ENCODE results near the gene RNF126.
"Not testable (repeated sequence)": the region's sequence is repeated elsewhere in the genome, so short reads cannot be mapped to it uniquely, and the experiment has no call there.

RNF126 gene

DNA sequence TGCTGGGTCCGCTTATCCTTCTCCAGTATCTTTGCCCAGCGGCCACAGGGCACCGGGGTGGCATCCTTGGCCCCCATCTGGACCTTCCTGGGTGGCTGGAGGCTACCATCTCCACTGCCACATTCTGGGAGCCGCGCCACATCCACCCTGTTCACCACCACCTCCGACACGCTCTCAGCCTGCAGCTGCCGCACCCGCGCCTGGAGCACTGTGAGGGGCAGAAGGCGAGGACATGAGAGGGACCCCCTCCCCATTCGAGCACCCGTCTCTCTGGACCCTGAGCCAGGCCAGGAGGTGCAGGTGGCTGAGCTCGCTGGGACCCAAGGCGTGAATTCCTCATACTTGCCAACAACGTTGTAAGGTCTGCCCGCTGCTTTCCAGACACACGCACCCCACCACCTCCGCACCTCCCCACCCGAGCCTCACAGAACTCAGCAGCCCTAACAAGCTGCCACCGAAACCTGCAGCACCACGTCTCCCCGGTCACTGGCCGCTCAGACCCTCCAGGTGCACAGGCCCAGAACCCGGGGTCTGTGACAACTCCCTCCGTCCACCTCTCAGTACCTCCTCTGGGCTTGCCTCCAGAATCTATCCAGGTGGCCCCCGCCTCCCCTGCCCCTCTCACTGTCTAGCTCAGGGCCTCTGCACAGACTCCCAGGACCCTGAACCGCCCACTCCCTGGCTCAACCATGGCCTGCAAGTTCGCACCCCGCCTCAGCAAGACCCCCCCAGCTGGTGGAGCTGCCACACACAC, 32.9 kb downstream of the RNF126 start:
- no peak for DNase-seq (ENCODE audit: low read depth in 1 of 2, low spot score in 1 of 2)

DNA sequence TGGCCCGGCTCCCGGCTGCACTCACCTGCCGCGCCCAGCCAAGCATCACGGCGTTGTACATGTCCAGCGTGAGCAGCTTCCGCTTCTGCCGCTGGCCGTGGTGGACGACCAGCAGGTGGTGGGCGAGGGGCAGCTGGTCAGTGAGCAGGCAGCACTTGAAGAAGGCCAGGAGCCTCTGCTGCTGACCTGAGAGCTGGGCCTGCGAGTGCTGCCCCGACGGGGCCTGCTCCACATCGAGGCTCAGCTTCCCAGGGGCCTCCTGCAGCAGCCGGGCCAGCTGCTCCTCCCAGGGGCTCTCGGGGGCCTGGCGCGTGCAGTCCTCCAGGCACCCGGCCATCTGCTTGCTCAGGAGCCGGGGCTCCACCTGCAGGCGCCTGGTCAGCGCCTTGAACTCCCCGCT, 33.5 kb downstream of the RNF126 start:
- DNase-seq (ENCODE audit: low read depth in 1 of 2, low spot score in 1 of 2): not testable (repeated sequence)

DNA sequence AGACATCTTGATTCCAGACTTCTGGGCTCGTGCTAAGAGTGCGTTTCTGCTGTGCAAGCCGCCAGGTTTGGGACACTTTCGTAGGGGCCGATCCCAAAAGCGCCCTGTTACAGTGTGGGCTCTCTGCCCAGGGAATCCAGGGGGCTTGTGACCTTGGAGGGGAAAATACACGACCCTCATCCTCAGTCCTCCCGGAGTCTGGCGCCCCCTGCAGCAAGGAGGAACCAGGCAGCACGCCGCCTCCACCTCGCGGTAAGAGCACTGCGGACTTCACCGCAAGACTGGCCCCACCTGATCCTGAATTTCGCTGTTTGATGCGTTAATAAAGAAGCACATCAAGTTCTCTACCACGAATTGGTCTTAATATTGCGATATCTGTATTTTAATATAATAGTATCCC, 34.8 kb downstream of the RNF126 start:
- DNase-seq (ENCODE audit: low read depth in 1 of 2, low spot score in 1 of 2): no peak

DNA sequence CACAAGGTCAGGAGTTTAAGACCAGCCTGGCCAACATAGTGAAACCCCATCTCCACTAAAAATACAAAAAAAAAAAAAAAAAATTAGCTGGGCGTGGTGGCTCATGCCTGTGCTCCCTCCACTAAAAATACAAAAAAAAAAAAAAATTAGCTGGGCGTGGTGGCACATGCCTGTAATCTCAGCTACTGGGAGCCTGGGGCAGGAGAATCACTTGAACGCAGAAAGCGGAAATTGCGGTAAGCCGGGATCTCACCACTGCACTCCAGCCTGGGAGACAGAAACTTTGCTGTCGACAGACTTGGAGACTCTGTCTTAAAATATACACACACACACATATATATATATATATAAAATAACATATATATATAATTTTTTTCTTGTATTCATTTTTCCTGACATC, 36.4 kb downstream of the RNF126 start:
- not testable (repeated sequence) for DNase-seq (ENCODE audit: low read depth in 1 of 2, low spot score in 1 of 2)

DNA sequence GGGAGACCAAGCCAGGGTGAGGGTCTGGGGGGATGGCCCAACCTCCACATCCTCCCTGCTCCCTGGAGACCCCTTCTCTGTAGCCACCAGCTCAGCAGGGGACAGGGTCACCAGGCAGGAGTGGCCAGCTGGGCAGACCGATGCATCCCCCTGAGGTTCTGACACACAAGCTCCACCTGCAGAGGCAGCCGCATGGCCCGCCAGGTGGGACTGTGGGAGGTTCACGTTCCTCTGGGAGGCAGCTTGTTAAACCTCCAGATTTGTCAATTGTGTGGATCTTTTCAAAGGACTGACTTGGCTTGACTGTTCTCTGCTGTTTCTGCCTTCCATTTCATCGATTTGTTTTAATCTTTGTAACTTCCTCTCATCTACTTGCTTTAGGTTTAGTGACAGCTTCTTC, 37.8 kb downstream of the RNF126 start:
- DNase-seq (ENCODE audit: low read depth in 1 of 2, low spot score in 1 of 2): no peak

DNA sequence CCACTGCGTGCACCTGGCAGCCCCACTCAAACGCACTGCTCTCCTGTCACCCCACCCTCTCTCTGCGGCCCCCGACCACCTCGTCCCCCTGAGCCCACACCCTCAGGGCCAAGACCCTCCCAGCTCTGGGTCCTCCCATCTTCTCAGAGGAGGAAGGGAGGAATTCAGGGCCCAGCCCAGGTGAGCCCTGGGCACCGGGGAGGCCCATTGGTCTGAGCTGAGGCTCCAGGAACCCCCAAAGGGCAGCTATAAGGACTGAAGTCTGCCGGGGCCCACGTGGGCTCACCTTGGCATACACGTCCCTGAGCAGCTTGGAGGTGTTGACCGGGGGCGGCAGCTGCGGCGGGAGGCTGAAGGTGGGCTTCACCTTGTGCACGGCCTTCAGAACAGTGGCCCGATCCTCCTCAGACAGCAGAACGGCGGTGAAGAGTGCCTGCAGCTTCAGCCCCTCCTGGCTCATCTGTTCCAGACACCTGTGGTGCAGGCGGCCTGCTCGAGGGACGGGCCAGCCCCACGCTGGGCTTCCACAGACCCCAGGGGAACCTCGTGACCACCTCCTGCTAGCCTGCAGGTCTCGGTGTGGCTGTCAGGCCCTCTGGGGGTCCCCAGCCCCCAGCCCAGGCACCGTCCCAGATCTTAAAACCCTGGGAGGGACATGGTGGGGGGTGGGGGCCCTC, 38.4 kb downstream of the RNF126 start:
- no peak for DNase-seq (ENCODE audit: low read depth in 1 of 2, low spot score in 1 of 2)

DNA sequence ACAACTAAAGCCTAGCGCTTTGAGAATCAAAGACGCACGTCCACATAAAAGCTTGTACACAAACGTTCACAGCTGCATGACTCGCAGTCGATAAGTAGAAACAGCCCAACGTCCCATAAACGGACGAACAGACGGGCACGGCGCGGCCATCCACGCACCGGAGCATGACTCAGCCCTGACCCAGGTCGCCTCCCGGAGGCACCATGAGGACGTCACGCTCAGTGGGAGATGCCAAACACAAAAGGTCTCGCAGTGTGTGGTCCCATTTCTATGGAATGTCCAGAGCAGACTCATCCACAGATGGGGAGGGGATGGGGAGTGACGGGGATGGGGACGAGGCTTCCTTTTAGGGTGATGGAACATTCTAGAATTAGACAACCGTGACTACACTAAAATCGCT, 39.0 kb downstream of the RNF126 start:
- DNase-seq (ENCODE audit: low read depth in 1 of 2, low spot score in 1 of 2): no peak

DNA sequence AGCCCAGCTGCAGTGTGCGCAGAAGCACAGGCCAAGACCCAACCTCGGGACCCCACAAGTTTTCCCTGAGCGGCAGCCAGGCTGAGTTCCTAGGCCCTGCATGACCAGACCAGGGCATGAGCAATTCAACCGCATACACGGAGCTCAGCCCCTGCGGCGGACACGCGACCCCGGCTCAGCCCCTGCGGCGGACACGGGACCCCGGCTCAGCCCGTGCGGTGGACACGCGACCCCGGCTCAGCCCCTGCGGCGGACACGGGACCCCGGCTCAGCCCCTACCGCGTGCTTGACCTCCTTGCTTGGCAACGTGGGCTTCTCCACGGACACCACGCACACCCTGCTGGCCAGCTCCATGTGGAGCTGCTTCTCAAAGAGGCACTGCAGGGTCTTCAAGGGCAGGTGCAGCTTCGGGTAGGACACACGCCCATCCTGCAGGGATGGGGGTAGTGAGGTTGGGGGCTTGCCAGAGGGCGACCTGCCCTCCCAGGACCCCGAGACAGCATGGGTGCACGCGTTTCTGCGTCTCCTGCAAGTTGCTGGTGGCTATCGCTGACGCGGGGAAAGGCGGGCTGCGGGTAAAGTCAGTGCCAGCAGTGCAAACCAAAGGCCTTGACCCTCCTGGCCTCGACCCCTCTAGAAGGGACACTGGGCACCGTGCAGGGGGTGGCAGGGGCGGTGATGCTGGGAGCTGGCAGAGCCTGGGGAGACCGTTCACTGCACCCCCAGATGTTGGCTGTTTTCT, 39.7 kb downstream of the RNF126 start:
- no peak for DNase-seq (ENCODE audit: low read depth in 1 of 2, low spot score in 1 of 2)

DNA sequence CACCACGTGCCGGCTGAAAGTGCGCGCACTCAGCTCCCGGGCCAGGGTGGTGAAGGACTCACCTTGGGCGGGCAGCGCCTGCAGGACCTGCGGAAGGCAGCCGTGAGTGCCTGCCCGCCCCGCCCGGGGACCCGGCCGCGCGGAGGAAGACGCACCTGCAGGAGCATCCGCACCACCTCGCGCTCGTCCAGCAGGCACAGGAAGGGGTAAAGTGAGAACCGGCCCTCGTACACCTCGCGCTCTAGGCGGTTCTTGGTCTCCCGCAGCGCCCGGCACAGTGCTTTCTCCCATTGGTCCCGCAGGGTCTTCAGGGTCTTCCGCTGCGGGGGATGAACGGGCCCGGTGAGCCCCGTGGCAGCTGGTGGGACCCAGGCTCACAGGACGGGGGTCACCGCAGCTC, 40.3 kb downstream of the RNF126 start:
- no peak for DNase-seq (ENCODE audit: low read depth in 1 of 2, low spot score in 1 of 2)

DNA sequence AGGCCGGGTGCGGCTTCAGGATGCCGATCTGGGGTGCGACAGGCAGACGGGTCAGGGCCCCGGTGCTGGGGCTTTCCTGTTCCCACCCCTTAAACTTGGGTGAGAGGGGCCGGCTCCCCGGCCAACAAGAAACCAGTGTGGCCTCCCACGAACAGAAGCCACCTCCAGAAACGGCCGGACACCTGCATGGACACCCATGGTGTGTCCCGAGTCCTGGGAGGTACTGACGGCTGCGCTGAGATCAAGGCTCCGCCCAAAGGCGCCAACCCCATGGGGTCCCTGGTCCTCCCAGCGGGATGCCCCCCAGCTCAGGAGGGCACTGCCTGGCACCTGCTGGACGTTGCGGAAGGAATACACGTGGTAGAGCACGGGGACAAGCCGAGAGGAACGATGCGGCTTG, 41.2 kb downstream of the RNF126 start:
- DNase-seq (ENCODE audit: low read depth in 1 of 2, low spot score in 1 of 2): no peak

DNA sequence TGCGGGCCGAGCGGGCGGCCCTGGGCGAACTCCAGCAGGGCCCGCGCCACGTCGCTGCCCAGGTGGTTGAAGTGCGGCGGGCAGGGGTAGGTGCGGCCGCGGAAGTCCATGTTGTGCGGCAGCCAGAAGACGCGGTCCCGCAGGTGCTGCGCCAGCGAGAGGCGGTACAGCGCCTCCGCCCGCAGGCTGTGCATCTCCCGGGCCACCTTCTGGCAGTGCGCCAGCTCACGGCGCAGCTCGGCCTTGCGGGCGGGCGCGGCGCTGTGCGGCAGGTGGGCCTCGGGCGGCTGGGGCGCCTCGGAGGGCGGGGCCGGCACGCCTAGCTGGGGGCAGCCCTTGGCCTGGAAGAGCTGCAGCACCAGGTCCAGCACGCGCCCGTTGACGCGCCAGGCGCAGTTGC, 41.8 kb downstream of the RNF126 start:
- DNase-seq (ENCODE audit: low read depth in 1 of 2, low spot score in 1 of 2): not testable (repeated sequence)

DNA sequence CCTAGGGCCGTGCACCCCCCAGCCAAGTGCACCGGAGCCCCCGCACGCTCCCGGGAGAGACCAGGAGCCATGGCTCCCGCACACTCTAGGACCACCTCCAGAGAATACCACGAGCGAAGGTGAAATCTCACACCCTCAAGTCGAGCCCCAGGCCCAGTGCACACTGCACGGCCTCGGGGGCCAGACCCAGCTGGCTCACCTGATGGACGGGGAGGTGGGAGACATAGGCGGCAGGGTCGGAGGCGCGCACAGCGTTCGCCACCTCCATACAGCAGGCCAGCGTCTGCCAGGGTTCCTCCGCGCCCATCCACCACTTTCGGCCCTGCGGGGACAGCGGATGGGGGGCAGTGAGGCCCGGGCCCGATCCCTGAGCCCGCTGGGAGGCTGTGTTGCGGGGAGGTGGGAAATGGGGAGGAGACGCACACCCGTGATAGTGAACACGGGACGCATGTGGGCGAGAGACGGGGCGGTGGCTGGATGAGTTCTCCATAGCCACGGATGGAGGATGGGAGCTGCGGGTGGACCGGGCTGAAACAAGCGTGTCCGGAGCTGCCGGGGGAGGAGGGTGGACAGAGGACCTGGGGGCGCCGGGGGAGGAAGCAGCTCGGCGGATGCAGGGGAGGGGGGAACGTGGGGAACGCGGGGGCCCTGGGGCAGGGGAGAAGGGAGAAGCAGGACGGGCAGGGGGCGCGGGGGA, 42.7 kb downstream of the RNF126 start:
- no peak for DNase-seq (ENCODE audit: low read depth in 1 of 2, low spot score in 1 of 2)

DNA sequence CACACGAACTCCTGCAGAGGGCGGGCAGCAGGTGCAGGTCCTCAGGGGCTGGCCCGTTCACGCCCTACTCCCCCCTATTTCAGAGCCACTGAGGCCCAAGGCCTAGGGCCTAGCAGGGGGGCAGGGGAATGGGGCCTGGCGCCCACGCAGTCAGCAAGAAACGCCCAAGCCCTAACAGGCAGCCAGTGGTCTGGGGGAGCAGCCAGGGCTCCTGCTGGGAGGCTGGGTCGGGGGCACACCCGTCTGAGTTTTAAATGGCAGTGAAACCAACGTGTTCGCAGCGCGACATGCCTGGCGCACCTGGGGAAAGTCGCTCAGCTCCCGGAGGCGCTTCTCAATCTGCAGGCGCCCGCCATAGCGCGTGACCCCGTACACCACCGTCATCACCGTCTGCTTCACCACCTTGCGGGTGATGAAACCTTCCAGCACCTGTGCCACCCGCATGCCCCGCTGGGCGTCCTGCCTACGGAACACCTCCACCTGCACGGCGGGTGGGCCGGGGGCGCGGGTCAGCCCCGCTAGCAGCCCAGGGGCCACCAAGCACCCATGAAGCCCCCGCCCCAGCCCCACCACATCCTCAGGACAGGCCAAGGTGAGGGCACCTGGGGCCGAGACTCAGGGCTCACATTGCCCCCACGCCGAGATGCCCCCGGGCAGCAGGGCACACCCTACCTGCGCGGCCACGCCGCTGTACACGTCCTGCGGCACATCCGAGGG, 43.6 kb downstream of the RNF126 start:
- no peak for DNase-seq (ENCODE audit: low read depth in 1 of 2, low spot score in 1 of 2)

DNA sequence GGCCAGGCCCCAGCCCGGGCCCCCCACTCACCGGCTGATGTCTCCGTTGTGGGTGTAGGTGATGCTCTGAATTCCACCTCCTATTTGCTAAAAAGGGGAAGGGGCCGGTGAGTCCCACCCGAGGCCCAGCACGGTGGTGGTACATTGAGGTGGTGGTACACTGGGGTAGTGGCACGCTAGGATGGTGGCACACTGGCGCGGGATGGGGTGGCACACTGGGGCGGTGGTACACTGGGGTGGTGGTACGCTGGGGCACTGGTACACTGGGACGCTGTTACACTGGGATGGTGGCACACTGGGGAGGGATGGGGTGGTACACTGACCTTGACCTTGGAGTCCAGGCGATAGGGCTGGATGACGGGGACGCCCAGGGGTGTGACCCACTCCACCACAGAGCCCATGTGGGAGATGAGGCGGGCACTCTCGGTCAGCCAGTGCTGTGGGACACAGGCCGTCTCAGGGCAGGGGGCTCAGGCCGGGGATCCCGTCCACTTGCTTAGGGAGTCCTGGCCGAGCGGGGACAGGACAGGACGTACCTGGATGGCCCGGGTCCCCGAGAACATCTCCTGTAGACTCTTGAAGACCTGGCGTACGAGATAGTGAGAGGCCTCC, 44.2 kb downstream of the RNF126 start:
- no peak for DNase-seq (ENCODE audit: low read depth in 1 of 2, low spot score in 1 of 2)

DNA sequence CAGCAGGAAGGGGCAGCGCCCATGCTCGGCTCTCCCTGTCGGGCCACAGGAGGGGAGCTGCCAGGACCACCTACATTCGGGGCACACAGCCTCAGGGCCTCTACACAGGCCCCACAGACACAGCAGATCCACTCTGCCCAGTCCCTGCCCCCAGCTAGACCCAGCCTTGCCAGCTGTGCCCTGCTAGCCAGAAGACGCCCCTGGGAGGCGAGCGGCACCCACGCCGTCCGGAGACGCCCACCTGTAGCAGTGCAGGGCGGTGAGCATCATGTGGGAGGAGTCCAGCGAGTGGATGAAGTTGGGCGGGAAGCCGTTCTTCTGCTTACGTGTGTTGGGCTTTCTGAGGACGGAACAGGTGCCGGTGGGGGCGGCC, 44.8 kb downstream of the RNF126 start:
- no peak for DNase-seq (ENCODE audit: low read depth in 1 of 2, low spot score in 1 of 2)

DNA sequence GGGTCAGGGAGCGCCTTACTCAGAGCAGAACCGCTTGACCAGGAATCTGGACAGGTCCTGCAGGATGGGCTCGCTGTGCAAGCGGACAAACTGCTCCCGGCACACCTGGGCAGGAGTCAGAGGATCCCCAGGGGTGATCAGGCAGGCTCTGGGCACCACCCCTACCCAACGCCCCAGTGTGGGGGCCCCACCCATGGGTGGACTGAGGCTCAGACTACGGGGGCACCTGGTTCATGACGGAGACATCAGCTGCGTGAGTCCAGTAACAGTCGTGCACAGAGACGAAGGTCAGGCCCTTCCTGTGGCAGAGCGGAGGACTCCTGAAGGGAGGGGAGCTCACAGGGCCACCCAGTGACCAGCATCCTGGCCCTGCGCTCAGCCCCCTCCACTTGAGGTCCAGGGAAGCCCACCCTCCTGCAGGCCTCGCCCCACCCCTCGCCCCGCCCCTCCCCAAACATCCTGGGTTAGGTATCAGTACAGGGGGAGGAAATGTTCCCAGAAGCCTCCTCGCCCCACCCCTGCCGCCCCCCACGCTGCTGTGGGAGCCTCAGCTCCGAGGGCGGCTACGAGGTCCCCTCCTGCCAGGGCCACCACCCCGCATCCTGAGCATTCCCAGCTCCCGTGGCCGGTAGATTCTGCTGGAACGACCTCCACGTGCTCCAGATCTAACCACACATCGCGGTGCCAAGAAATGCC, 45.3 kb downstream of the RNF126 start:
- DNase-seq (ENCODE audit: low read depth in 1 of 2, low spot score in 1 of 2): no peak

DNA sequence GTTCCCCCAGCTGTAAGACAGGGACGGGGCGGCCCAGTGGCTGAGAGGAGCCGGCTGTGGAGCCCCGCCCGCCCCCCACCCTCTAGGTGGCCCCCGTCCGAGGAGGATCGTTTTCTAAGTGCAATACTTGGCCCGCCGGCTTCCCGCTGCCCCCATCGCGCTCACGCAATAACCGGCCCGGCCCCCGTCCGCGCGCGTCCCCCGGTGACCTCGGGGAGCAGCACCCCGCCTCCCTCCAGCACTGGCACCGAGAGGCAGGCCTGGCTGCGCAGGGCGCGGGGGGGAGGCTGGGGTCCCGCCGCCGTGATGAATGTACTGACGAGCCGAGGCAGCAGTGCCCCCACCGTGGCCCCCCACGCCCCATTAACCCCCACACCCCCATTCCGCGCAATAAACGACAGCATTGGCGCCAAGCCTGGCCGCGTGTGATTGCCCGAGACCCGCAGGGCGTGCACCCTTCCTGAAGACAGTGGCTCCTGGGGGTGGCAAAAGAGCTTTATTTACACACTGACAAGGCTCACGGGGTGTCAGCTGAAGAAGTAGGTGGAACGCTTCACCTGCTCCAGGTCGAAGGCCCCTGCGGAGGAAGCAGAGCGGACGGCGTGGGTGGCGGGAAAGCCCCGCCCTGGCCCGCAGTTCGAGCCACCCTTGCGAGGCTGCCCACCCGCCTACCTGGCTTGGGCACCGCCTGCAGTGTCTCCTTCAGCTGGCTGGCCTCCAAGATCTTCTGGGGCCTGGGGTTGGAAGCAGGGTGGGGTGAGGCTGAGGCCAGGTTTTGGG, 46.1 kb downstream of the RNF126 start:
- DNase-seq (ENCODE audit: low read depth in 1 of 2, low spot score in 1 of 2): no peak

DNA sequence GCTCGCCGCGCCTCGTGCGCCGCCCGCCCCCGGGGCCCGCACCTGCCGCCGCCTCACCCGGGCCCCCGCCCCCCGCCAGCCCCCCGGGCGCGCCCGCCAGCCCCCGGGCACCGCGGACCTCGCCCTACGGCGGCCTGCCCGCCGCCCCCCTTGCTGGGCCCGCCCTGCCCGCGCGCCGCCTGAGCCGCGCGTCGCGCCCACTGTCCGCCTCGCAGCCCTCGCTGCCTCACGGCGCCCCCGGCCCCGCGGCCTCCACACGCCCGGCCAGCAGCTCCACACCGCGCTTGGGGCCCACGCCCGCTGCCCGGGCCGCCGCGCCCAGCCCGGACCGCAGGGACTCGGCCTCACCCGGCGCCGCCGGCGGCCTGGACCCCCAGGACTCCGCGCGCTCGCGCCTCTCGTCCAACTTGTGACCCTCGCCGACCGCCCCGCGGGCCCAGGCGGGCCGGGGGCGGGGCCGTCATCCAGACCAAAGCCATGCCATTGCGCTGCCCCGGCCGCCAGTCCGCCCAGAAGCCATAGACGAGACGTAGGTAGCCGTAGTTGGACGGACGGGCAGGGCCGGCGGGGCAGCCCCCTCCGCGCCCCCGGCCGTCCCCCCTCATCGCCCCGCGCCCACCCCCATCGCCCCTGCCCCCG, 46.8 kb downstream of the RNF126 start:
- no peak for DNase-seq (ENCODE audit: low read depth in 1 of 2, low spot score in 1 of 2)

DNA sequence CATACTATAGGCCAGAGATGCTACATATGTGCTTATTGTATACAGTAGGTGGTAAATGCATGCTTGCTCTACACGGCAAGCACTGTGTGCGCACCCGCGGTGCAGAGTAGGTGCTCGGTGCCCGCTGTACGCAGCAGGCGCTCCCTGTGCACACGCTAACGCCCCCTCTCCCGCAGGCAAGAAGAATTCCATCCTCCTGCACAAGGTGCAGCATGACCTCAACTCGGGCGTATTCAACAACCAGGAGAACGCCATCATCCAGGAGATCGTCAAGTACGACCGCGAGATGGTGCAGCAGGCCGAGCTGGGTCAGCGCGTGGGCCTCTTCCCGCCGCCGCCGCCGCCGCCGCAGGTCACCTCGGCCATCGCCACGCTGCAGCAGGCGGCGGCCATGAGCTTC, 47.4 kb downstream of the RNF126 start:
- DNase-seq (ENCODE audit: low read depth in 1 of 2, low spot score in 1 of 2): no peak

All from stimulated activated CD4-positive, alpha-beta T cell treated with anti-CD3 and anti-CD28 coated beads, Interleukin-15, amount 100 ng/mL, for 1 hour (primary cell).